Neural cell (in vitro differentiated cells): ENCODE data around the gene GALNT14. TPM values are rescaled to one million over a fixed set of nuclear protein-coding genes. Genes with fewer than 3 reads are reported as not detected.

Experiments
- H2AFZ ChIP-seq: fragments of 200-600, 300-800 bp; sonication (generic), shearing (Covaris generic); 2 replicates; pipeline ENCODE4 v1.6.0; 2014; ENCODE audit warnings: low read depth, mild to moderate bottlenecking, antibody characterized with exemption, low read length, moderate library complexity
- H3F3A ChIP-seq: fragments of 200-600 bp; shearing (Covaris generic); 2 replicates; pipeline ENCODE4 v1.6.1; 2016; ENCODE audit warnings: mild to moderate bottlenecking, moderate library complexity, mixed read lengths, antibody characterized with exemption, low read length; ENCODE audit not compliant: insufficient read depth, poor library complexity, severe bottlenecking
- H3K27ac ChIP-seq: fragments of 200-600, 300-800 bp; sonication (generic), shearing (Covaris generic); 2 replicates; pipeline ENCODE4 v1.5.1; 2014; ENCODE audit warnings: mild to moderate bottlenecking, low read length, moderate library complexity
- H3K27me3 ChIP-seq: fragments of 300-800, 200-600 bp; sonication (generic), shearing (Covaris generic); 2 replicates; pipeline ENCODE4 v1.6.0; 2014; ENCODE audit warnings: mild to moderate bottlenecking, low read depth, low read length, moderate library complexity; ENCODE audit not compliant: insufficient read depth
- H3K36me3 ChIP-seq: fragments of 300-800, 200-600 bp; sonication (generic), shearing (Covaris generic); 2 replicates; pipeline ENCODE4 v1.5.1; 2014; ENCODE audit warnings: mild to moderate bottlenecking, antibody characterized with exemption, low read length, moderate library complexity; ENCODE audit not compliant: insufficient read depth
- H3K4me2 ChIP-seq: fragments of 300-800, 200-600 bp; sonication (generic), shearing (Covaris generic); 2 replicates; pipeline ENCODE4 v1.6.0; 2014; ENCODE audit warnings: mild to moderate bottlenecking, low read length
- H3K4me3 ChIP-seq: fragments of 300-800, 200-600 bp; sonication (generic), shearing (Covaris generic); 2 replicates; pipeline ENCODE4 v1.5.1; 2014; ENCODE audit warnings: mild to moderate bottlenecking, low read length, moderate library complexity
- H3K79me2 ChIP-seq: fragments of 200-600 bp; shearing (Covaris generic); replicated peaks from 2 replicates; pipeline ENCODE4 v1.6.0; 2014; ENCODE audit warnings: mild to moderate bottlenecking, low read length, moderate library complexity; ENCODE audit not compliant: insufficient read depth
- H3K9ac ChIP-seq: fragments of 300-800, 200-600 bp; sonication (generic), shearing (Covaris generic); 2 replicates; pipeline ENCODE4 v1.6.1; 2016; ENCODE audit warnings: mild to moderate bottlenecking, low read length, mixed read lengths
- H3K9me2 ChIP-seq: fragments of 200-600 bp; shearing (Covaris generic); 2 replicates; pipeline ENCODE4 v1.6.1; 2016; ENCODE audit warnings: mild to moderate bottlenecking, low read length, mixed read lengths; ENCODE audit not compliant: insufficient read depth
- H3K9me3 ChIP-seq: fragments of 200-600, 300-800 bp; sonication (generic), shearing (Covaris generic); 2 replicates; pipeline ENCODE4 v1.6.1; 2016; ENCODE audit warnings: mild to moderate bottlenecking, mixed run types, low read length, moderate library complexity, mixed read lengths
- H4K20me1 ChIP-seq: fragments of 200-600 bp; shearing (Covaris generic); 2 replicates; pipeline ENCODE4 v1.6.1; 2016; ENCODE audit warnings: mild to moderate bottlenecking, mixed run types; ENCODE audit not compliant: insufficient read depth
- CTCF ChIP-seq: fragments of 450-650 bp; IDR thresholded peaks from 2 replicates; pipeline ENCODE4 v1.5.1; 2014; ENCODE audit warnings: antibody characterized with exemption, mild to moderate bottlenecking, moderate library complexity; ENCODE audit not compliant: poor library complexity, severe bottlenecking
- EP300 ChIP-seq: fragments of 450-650 bp; conservative IDR thresholded peaks from 2 replicates; pipeline ENCODE4 v1.6.1; 2014; ENCODE audit warnings: antibody characterized with exemption, mild to moderate bottlenecking, moderate library complexity; ENCODE audit not compliant: poor library complexity, severe bottlenecking
- EZH2 ChIP-seq: fragments of 200-600, 300-800 bp; shearing (Covaris generic), sonication (generic); IDR thresholded peaks from 2 replicates; pipeline ENCODE4 v1.6.1; 2014; ENCODE audit warnings: antibody characterized with exemption, low read length, borderline replicate concordance, mild to moderate bottlenecking; ENCODE audit not compliant: insufficient read depth, poor library complexity, severe bottlenecking
- MXI1 ChIP-seq: fragments of 450-650 bp; conservative IDR thresholded peaks from 2 replicates; pipeline ENCODE4 v1.6.1; 2014; ENCODE audit warnings: antibody characterized with exemption, mild to moderate bottlenecking; ENCODE audit not compliant: poor library complexity, severe bottlenecking
- POLR2AphosphoS5 ChIP-seq: IDR thresholded peaks from 2 replicates; pipeline ENCODE4 v1.6.1; 2012
- RAD21 ChIP-seq: fragments of 450-650 bp; conservative IDR thresholded peaks from 2 replicates; pipeline ENCODE4 v1.6.1; 2014; ENCODE audit warnings: antibody characterized with exemption, mild to moderate bottlenecking, moderate library complexity
- REST ChIP-seq: IDR thresholded peaks from 2 replicates; pipeline ENCODE4 v1.6.1; 2012; ENCODE audit warnings: borderline replicate concordance
- SMC3 ChIP-seq: fragments of 450-650 bp; conservative IDR thresholded peaks from 2 replicates; pipeline ENCODE4 v1.6.1; 2014; ENCODE audit warnings: antibody characterized with exemption, mild to moderate bottlenecking, moderate library complexity; ENCODE audit not compliant: poor library complexity
- TAF1 ChIP-seq: IDR thresholded peaks from 2 replicates; pipeline ENCODE4 v1.6.1; 2012; ENCODE audit warnings: low read depth
- polyA plus RNA-seq: library from polyadenylated mRNA; depleted of rRNA; stranded (reverse); fragments of >200 nt; gene quantifications from 2 replicates; pipeline ENCODE4 v1.2.3, GENCODE V29; 2014

Gene GALNT14
- polyA plus RNA-seq, 1 donor from 2014 or later, result 15.9 TPM

- Histone ChIP-seq H2AFZ (no peak overlapping the region), H3K9me2 (no peaks in the 10 kb centered on the region)
Measured at GRCh38 chr2:31124904-31125303, 13.3 kb downstream of the GALNT14 start.

GRCh38 chr2:31122133-31122532 is 16.1 kb downstream of the GALNT14 start:
- no peak overlapping the region for H3K4me3 ChIP-seq
- H3K9me3 ChIP-seq, result no peaks in the 10 kb centered on the region
- H3K9ac ChIP-seq, result no peak overlapping the region
- no peaks in the 10 kb centered on the region for H3K9me2 ChIP-seq
- H3K27ac ChIP-seq, result no peak overlapping the region
- no peaks in the 10 kb centered on the region for H3K27me3 ChIP-seq
- H3F3A ChIP-seq, result no peaks in the 10 kb centered on the region
- no peaks in the 10 kb centered on the region for H3K79me2 ChIP-seq
- H3K36me3 ChIP-seq, result no peaks in the 10 kb centered on the region
- no peak overlapping the region for H3K4me2 ChIP-seq
- H4K20me1 ChIP-seq, result no peaks in the 10 kb centered on the region
- TF ChIP-seq TAF1 (no peak), POLR2AphosphoS5 (no peak), CTCF (no peak), EP300 (no peak), RAD21 (no peak), SMC3 (no peak), EZH2 (no peak), REST (no peak)
- H2AFZ ChIP-seq, result no peak overlapping the region

More at GRCh38 chr2:31124904-31125303, 13.3 kb downstream of the GALNT14 start:
- no peak overlapping the region for H3K27ac ChIP-seq
- no peaks in the 10 kb centered on the region for H3K36me3 ChIP-seq
- no peaks in the 10 kb centered on the region for H4K20me1 ChIP-seq
- H3K27me3 ChIP-seq, result no peaks in the 10 kb centered on the region
- no peaks in the 10 kb centered on the region for H3K79me2 ChIP-seq
- no peaks in the 10 kb centered on the region for H3K9me3 ChIP-seq
- H3F3A ChIP-seq, result no peaks in the 10 kb centered on the region
- no peak for TF ChIP-seq EZH2
- TF ChIP-seq MXI1, result no peak
- no peak for TF ChIP-seq TAF1
- TF ChIP-seq EP300, result no peak
- no peak for TF ChIP-seq REST
- no peak overlapping the region for H3K4me2 ChIP-seq
- no peak overlapping the region for H3K4me3 ChIP-seq
- H3K9ac ChIP-seq, result no peak overlapping the region
